Stimulated activated CD8-positive, alpha-beta memory T cell treated with anti-CD3 and anti-CD28 coated beads, Interleukin-7, amount 100 ng/mL, for 1 hour (primary cell): Measurements from ENCODE around the gene HOMER2.

Source experiments
- DNase-seq, 2 donors: peaks; one replicate each; pipeline ENCODE4 v3.0.0-alpha.2; 2020; ENCODE audit warnings: low read depth in 2 of 2

HOMER2 gene

GRCh38 chr15:82930461-82930860 lies 22.1 kb downstream of the HOMER2 start:
- no peak for DNase-seq

DNA sequence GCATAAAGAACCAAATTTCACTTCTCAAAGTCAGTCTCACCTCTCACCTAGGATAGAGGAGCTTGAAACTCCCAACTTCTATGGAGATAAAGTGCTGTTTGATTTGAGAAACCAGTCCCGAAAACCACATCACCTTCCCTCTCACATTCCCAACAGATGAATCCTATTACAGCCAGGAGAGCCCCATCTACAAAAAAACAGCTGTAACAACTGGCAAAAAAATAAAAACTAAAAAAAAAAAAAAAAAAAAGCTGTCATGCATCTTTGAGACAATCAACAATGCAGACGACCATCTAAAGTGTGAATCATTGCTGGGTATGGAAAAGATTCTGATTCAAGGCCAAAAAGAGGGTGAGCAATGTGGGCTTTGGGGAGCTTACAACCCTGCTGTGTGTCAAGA lies 23.8 kb downstream of the HOMER2 start:
- no peak for DNase-seq

GRCh38 chr15:82923744-82924143 lies 28.8 kb downstream of the HOMER2 start:
- DNase-seq = no peak

- DNase-seq = no peak
Observed at GRCh38 chr15:82922737-82923136, 29.8 kb downstream of the HOMER2 start.

- DNase-seq = no peak
Observed at GRCh38 chr15:82921939-82922338, 30.6 kb downstream of the HOMER2 start.

GRCh38 chr15:82921242-82921641 lies 31.3 kb downstream of the HOMER2 start:
- no peak for DNase-seq

- no peak for DNase-seq
Observed at GRCh38 chr15:82919231-82919886, 33.2 kb downstream of the HOMER2 start.

DNA sequence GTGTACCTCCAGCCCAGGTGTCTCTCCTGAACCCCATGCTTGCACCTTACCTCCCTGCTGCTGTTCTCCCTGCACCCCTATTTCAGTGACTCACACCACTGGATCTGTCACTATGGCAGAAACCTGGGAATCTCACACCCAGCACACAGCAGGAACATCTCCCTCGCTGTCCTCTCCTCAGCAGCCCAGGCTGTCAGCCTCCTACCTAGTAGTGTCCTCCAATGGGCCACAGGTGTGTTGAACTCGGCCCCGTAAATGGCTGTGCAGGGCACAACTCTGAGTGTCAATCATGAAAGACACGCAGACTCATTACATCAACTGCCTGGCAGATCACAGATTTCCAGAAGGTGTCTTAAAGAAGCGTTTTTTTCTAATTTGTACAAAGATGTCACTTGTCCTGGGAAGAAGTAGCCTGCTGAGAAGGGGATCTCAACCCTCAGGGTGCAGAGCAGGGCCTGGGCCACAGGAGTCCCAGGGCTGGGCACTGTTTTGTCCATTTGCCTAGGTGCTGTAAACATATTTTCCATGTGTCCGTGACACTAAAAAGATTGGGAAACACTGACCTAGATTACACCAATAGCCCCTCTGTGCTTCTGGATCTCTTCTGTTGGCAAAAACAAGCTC lies 33.8 kb downstream of the HOMER2 start:
- DNase-seq = no peak

GRCh38 chr15:82918162-82918561 lies 34.4 kb downstream of the HOMER2 start:
- DNase-seq = no peak

DNA sequence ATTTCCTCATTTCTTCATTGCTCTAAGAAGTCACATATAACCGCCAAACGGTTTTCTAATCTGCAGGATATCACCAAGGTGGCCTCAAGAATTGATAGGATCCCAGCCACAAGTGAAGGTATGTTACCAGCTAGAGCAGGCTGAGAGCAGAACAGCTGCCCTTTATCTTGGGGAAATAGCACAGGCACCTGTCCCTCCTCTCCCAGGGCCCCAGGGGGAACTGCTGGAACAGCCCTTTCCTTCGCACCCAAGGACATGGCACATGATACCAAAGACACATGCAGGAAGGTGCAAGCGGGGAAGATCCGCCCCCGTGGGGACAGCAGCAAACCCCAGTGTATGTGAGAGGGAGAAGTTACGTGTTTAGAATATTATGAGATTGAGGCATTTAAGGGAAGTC lies 35.3 kb downstream of the HOMER2 start:
- DNase-seq = no peak

GRCh38 chr15:82916161-82916952 lies 36.2 kb downstream of the HOMER2 start:
- no peak for DNase-seq

DNA sequence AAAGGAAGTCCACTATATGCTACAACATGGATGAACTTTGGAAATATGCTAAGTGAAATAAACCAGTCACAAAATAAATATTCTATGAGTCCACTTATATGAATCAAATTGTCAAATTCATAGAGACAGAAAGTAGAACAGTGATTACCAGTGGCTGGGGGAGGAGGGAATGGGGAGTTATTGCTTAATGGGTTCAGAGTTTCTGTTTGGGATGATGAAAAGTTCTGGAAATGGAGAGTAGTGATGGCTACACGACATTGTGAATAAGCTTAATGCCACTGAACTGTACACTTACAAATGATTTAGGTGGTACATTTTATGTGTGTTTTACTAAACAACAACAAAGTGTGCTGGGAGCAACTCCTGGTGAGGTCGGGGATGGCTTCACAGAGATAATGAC lies 38.1 kb downstream of the HOMER2 start:
- no peak for DNase-seq

DNA sequence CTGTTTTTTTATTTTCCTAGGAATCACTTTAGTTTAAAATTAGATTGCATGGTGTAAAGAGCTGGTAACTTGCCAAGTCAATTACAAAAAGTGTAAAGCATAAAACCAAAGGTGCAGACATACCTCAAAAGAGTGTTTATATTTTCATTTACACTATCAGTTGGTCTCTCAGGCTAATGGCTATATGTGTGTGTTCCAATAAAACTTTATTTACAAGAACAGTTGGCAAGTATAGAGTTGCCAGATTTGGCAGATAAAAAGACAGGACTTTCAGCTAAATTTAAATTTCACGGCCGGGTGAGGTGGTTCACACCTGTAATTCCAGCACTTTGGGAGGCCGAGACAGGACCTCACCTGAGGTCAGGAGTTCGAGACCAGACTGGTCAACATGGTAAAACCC lies 41.1 kb downstream of the HOMER2 start:
- DNase-seq = no peak

GRCh38 chr15:82910721-82911120 lies 41.8 kb downstream of the HOMER2 start:
- DNase-seq = no peak

DNA sequence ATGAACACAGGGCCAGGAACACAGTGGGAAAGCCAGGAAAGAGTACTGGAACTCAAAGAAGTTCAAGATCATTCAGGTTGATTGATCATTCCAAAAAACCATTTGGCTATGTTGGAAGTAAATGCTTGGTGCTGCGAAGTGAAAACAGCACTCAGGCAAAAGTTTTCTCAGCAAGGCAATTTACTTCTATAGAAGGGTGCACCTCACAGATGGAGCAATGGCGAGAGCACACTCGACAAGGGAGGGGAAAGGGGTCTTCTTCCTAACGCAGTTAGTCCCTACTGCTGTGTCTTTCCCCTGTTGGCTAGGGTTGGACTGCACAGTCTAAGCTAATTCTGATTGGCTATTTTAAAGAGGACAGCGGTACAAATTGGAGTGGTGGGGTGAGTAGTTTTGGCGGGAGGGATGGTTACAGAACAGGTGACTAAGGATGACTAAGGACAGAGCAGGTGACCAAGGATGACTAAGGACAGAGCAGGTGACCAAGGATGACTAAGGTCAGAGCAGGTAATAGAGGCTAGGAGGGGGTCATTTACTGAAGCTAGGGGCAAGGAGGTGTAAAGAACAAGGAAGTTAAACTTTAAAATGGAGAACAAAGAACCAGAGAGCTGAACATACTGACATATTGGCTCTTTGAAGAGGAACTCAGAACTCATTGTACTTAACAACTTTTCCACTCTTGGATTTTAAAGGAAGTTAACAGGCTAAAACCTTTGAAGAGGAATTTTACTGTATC lies 43.3 kb downstream of the HOMER2 start:
- no peak for DNase-seq

DNA sequence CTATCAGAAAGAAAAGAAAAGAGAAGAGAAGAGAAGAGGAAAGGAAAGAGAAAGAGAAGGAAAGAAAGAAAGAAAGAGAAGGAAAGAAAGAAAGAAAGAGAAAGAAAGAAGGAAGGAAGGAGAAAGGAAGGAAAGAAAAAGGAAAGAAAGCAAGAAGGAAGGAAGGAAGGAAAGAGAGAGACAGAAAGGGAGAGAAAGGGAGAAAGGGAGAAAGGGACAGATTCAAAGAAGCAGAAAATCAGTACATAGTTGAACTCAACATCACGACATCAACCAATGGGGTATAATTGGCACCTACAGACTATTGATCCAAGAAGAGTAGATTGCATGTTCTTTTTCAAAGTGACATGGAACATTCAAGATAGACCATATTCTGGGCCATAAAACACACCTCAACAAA lies 45.2 kb downstream of the HOMER2 start:
- no peak for DNase-seq

DNA sequence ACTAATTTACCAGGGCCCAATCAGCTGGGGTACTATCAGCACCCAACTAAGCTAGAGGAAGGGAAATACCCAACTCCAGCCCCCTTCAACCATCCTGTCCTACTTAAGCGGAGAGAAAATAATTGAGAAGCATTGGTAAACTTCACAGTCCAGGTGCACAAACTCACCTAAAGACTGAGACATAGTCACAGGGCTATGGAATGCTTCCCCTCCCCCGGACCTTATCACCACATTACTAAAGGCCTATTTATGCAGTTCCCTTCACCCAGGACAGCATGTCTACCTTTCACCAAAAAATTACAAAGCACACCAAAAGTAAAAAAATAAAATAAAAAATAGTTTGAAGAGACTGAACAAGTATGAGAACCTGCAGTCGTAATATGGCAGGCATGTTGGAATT lies 47.9 kb downstream of the HOMER2 start:
- DNase-seq = no peak

DNA sequence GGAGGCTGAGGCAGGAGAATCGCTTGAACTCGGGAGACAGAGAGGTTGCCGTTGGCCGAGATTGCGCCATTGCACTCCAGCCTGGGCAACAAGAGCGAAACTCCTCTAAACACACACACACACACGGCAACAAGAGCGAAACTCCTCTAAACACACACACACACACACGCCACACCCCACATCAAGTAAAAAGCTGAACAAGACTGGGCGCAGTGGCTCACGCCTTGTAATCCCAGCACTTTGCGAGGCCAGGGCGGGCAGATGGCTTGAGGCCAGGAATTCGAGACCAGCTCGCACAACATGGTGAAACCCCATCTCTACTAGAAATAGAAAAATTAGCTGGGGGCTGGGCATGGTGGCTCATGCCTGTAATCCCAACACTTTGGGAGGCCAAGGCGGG lies 49.0 kb downstream of the HOMER2 start:
- DNase-seq = no peak

DNA sequence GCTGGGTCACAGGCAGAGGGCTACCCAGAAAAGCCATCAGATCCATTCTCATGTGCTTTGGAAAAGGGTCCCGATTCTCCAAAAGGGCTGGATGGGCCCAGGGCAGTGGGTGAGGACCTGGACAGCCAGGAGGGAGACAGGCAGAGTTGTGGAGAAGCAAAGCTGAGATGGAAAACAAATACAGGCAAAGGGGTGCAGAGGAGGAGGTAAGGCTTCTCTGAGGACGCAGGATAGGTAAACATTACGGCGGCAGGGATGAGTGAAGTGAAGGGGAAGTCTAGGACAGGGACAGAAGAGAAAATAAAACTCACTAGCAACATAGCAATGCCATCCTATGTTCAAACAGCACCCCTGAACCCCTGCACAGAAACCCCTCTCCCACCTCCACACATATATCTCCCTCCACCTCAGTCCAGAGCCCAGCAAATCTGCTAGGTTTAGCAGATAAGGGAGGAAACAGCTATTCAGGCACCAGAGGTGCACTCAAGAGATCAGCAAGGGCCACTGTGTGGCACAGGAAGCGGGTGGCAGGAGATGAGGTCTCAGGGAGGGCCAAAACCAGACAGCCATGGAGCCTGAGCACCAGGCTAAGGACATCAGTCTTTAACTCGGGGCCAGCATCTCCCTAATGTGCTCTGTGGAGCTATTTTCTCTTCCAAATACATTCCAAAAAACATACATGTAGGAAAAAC lies 51.3 kb downstream of the HOMER2 start:
- no peak for DNase-seq

DNA sequence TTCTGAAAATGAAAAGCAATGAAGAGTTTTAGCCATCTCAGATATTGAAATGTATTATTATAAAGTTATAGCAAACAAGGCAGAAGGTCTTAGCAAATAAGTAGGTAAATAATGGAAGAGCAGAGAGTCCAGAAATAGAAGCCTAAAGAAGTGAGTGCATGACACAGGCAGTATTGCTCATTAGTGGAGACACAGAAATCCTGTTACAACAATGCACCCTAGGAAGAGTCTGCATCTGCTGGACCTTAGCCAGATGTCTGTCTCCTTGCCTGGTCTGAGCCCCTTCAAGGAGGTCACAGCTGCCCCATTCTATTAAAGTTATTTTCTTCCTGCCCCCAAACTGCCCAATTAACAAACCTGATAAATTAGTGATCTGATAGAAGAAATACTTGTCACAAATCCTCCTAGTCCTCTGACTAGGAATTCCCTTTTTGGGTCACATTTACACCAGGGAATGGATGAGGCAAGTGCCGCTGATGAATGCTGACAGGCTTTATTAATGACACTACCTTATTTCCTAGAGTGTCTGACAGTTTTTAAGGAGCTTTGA lies 51.9 kb downstream of the HOMER2 start:
- no peak for DNase-seq

GRCh38 chr15:82898961-82899360 lies 53.6 kb downstream of the HOMER2 start:
- no peak for DNase-seq
